Prostate gland (tissue), 2 donors: ENCODE results near the gene MRTO4.

ENCODE experiments used
- CTCF ChIP-seq, 4 experiments: fragments of 200-600 bp in 2 of 4; fragments of 450-650 bp in 2 of 4; sonication (generic) in 2 of 4; IDR thresholded peaks; 1 replicate in 3 of 4; 2 replicates in 1 of 4; pipeline ENCODE4 v1.5.1; 2016 to 2019; ENCODE audit warnings: antibody characterized with exemption in 4 of 4, mild to moderate bottlenecking in 2 of 4, moderate library complexity in 2 of 4
- POLR2A ChIP-seq: fragments of 450-650 bp; IDR thresholded peaks from one replicate; pipeline ENCODE4 v1.6.1; 2016; ENCODE audit warnings: antibody characterized with exemption, mild to moderate bottlenecking
- POLR2AphosphoS5 ChIP-seq: sonication (generic); formaldehyde crosslinking; IDR thresholded peaks from one replicate; pipeline ENCODE4 v1.6.1; 2017; ENCODE audit warnings: antibody characterized with exemption

- TF ChIP-seq POLR2AphosphoS5 (no peak), CTCF (IDR thresholded peaks at IDR 0.05) (no peak), POLR2A (no peak)
These were observed 48.6 kb downstream of the MRTO4 start for GRCh38 chr1:19300211-19300610.
